K562 (cell line): ENCODE data around the gene SLC2A4. TPM values are rescaled to one million over a fixed set of nuclear protein-coding genes. Genes with fewer than 3 reads are reported as not detected.

Experiments
- ARID4B ChIP-seq: sonication (generic); formaldehyde crosslinking; IDR thresholded peaks from 2 replicates; pipeline ENCODE4 v1.8.0; 2022; ENCODE audit warnings: mild to moderate bottlenecking, missing genetic modification reagents
- BACH1 ChIP-seq: fragments of 200-800 bp; sonication (Bioruptor generic); IDR thresholded peaks from 2 replicates; pipeline ENCODE4 v1.6.1; 2016; ENCODE audit warnings: missing genetic modification characterization, missing compliant biosample characterization
- CREB1 ChIP-seq, 2 experiments: sonication (generic) in 1 of 2; formaldehyde crosslinking in 1 of 2; IDR thresholded peaks; 2 replicates each; pipeline versions ENCODE4 v1.6.1 to v1.8.0; 2012 to 2022; ENCODE audit warnings: inconsistent platforms in 1 of 2, mild to moderate bottlenecking in 1 of 2, missing genetic modification reagents in 1 of 2, moderate library complexity in 1 of 2
- E2F8 ChIP-seq: fragments of 450-650 bp; IDR thresholded peaks from 2 replicates; pipeline ENCODE4 v1.7.1; 2018; ENCODE audit warnings: mild to moderate bottlenecking, low read depth; ENCODE audit not compliant: partially characterized antibody
- ESRRA ChIP-seq: fragments of 450-650 bp; IDR thresholded peaks from 2 replicates; pipeline ENCODE4 v1.6.1; 2014; ENCODE audit warnings: low read depth, mild to moderate bottlenecking, moderate library complexity, borderline replicate concordance
- GABPB1 ChIP-seq: sonication (generic); formaldehyde crosslinking; IDR thresholded peaks from 2 replicates; pipeline ENCODE4 v1.8.0; 2022; ENCODE audit warnings: mild to moderate bottlenecking, missing genetic modification reagents
- HINFP ChIP-seq: fragments of 450-650 bp; conservative IDR thresholded peaks from 2 replicates; pipeline ENCODE4 v1.6.1; 2016; ENCODE audit warnings: missing genetic modification characterization, low read depth, mild to moderate bottlenecking, control low read depth, missing compliant biosample characterization
- MEIS2 ChIP-seq: fragments of 450-650 bp; IDR thresholded peaks from 2 replicates; pipeline ENCODE4 v1.6.1; 2014; ENCODE audit warnings: mild to moderate bottlenecking; ENCODE audit not compliant: partially characterized antibody
- NEUROD1 ChIP-seq: fragments of 150-350 bp; IDR thresholded peaks from 2 replicates; pipeline ENCODE4 v1.6.1; 2014; ENCODE audit warnings: borderline replicate concordance, low read length, low read depth; ENCODE audit not compliant: partially characterized antibody
- NR2C1 ChIP-seq, 2 experiments: fragments of 450-650 bp; IDR thresholded peaks; 2 replicates each; pipeline ENCODE4 v1.6.1; 2017; ENCODE audit warnings: mild to moderate bottlenecking in 2 of 2, antibody characterized with exemption in 1 of 2, inconsistent platforms in 1 of 2, missing compliant biosample characterization in 1 of 2, missing genetic modification characterization in 1 of 2
- RBBP5 ChIP-seq: fragments of 200-600 bp; sonication (generic); IDR thresholded peaks from 2 replicates; pipeline ENCODE4 v1.6.1; 2012; ENCODE audit warnings: borderline replicate concordance, mild to moderate bottlenecking, low read length, control low read depth, inconsistent platforms; ENCODE audit not compliant: insufficient read depth, poor library complexity, severe bottlenecking
- SIN3A ChIP-seq, 2 experiments: fragments of 150-350 bp in 1 of 2; IDR thresholded peaks; 2 replicates each; pipeline ENCODE4 v1.6.1; 2011 to 2016; ENCODE audit warnings: borderline replicate concordance in 2 of 2, low read depth in 2 of 2, low read length in 2 of 2, mild to moderate bottlenecking in 2 of 2, moderate library complexity in 2 of 2; ENCODE audit not compliant: control insufficient read depth in 1 of 2
- ZBTB7A ChIP-seq: IDR thresholded peaks from 2 replicates; pipeline ENCODE4 v1.6.1; 2011; ENCODE audit warnings: low read depth, mild to moderate bottlenecking, low read length, moderate library complexity, borderline replicate concordance; ENCODE audit not compliant: control insufficient read depth
- ZNF444 ChIP-seq: fragments of 250-450 bp; sonication (Bioruptor Pico); IDR thresholded peaks from 2 replicates; pipeline ENCODE4 v1.4.0; 2020; ENCODE audit warnings: mild to moderate bottlenecking, moderate library complexity
- polyA plus RNA-seq, 8 experiments: library from polyadenylated mRNA; depleted of rRNA in 4 of 8; stranded (reverse) in 5 of 8; unstranded in 3 of 8; fragments of >200 nt; fragmentation: Nextera tagmentation in 2 of 8; fragmentation: Illumina TruSeq in 1 of 8; extraction: Ambion mirVana in 2 of 8; extraction: Trizol in 1 of 8; gene quantifications; 2 replicates each; pipeline versions ENCODE4 v1.2.1 to v1.2.3, GENCODE V29; 2011 to 2014; ENCODE audit warnings: inconsistent platforms in 1 of 8, missing spikeins in 1 of 8
- total RNA-seq, 7 experiments: library from RNA; depleted of rRNA in 6 of 7; stranded (reverse); fragments of >200 nt in 6 of 7; fragmentation: Illumina TruSeq in 2 of 7; extraction: Trizol in 2 of 7; gene quantifications; 2 replicates each; pipeline versions ENCODE4 v1.2.1 to v1.2.3, GENCODE V29; 2011 to 2021; ENCODE audit warnings: low replicate concordance in 1 of 7
- TF ChIP-seq, protein P1 (sequence below): fragments of 250-450 bp; sonication (Bioruptor Pico); IDR thresholded peaks from 2 replicates; pipeline ENCODE4 v1.9.0; 2021; ENCODE audit warnings: mild to moderate bottlenecking

The SLC2A4 gene
- total and polyA plus RNA-seq, 9 of the 15 experiments (the other 6 are each of a cell fraction or from before 2014, with no cell fraction given): 0.74 to 3.5 (median 1.6) TPM

DNA sequence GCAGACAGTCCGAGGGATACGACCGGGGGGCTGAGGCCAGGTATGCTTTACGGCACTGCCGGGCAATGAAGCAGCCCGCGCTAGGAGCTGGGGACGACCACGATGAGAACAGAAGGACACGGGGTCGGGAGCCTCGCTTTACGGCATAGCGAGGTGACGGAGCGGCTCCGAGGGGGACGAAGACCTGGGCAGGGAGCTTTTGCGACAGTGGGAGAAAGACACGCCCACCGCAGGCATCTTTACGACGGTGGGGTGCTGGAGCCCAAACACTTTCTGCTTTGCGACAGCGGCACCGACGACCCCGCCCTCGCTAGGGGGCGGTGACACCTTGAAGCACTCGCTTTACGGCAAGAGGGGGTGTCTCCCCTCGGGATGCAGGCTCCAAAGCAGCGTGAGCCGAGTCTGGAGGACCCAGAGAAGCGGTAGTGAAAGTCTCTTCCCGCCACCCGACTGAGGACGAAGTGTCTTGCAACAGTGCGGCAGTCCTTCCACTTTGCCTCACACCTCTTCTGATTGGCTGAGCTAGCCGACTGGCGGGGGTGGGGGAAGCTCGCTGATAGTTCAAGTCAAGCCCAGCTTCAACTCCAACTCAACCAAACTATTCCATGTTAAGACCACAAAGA is 48.0 kb downstream of the SLC2A4 start (continued):
- TF ChIP-seq ESRRA (peak; percentile 76), ZBTB7A (peak; percentile 74; the same call in 1 of the 2 replicates), CREB1 (IDR thresholded peaks at IDR 0.05) (peak; percentile 66), CREB1 (CRISPR knock-in tag; IDR thresholded peaks at IDR 0.05) (peak; percentile 74), SIN3A (IDR thresholded peaks at IDR 0.05; ENCODE audit: borderline replicate concordance in 2 of 2, control insufficient read depth in 1 of 2, low read depth in 2 of 2, low read length in 2 of 2) (peak in 1 of 2 experiments; percentile 81; a peak in 1 of 4 replicates), MEIS2 (peak; percentile 14), NEUROD1 (peak; percentile 17), NR2C1 (IDR thresholded peaks at IDR 0.05) (0 out of 2 replicates have a peak, but pooled peaks have one; percentile 23), NR2C1 (tag; IDR thresholded peaks at IDR 0.05) (no peak), E2F8 (peak; percentile 81), RBBP5 (peak; percentile 22), BACH1 (tag) (no peak), HINFP (tag) (peak; percentile 91), ARID4B (CRISPR knock-in tag) (peak; percentile 7; the same call in 1 of the 2 replicates), GABPB1 (CRISPR knock-in tag) (peak; percentile 37; the same call in 1 of the 2 replicates), ZNF444 (CRISPR knock-in tag) (0 out of 2 replicates have a peak, but pooled peaks have one; percentile 25)
- TF ChIP-seq, protein P1, sequence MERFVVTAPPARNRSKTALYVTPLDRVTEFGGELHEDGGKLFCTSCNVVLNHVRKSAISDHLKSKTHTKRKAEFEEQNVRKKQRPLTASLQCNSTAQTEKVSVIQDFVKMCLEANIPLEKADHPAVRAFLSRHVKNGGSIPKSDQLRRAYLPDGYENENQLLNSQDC: no peak
